GM10248 (cell line): ENCODE data around the gene DCLK1.

Experiments used
- CTCF ChIA-PET: fragments of 300-600 bp; sonication (Branson Sonifier 250); formaldehyde crosslinking; extraction: SDS; loops from one replicate; lab custom pipeline; 2021; ENCODE audit warnings: antibody characterized with exemption; lab: Yijun Ruan, JAX
- POLR2A ChIA-PET: fragments of 350-650 bp; sonication (Branson Sonifier 250); formaldehyde crosslinking; extraction: SDS; loops from one replicate; lab custom pipeline; 2020; ENCODE audit warnings: antibody characterized with exemption; lab: Yijun Ruan, JAX
- DNase-seq: peaks from one replicate; pipeline ENCODE4 v3.0.0; 2012; ENCODE audit errors: extremely low spot score
- TF ChIP-seq, protein P1 (sequence below): IDR thresholded peaks from 2 replicates; pipeline ENCODE4 v1.5.1; 2012; ENCODE audit warnings: mild to moderate bottlenecking, low read depth; ENCODE audit errors: extremely low read depth, missing control alignments, control extremely low read depth

The DCLK1 gene

GRCh38 chr13:35729926-35730627 is 401.1 kb downstream of the DCLK1 start:
- POLR2A ChIA-PET = no interaction called here
- CTCF ChIA-PET = no interaction called here
- DNase-seq = no peak
- TF ChIP-seq, protein P1, sequence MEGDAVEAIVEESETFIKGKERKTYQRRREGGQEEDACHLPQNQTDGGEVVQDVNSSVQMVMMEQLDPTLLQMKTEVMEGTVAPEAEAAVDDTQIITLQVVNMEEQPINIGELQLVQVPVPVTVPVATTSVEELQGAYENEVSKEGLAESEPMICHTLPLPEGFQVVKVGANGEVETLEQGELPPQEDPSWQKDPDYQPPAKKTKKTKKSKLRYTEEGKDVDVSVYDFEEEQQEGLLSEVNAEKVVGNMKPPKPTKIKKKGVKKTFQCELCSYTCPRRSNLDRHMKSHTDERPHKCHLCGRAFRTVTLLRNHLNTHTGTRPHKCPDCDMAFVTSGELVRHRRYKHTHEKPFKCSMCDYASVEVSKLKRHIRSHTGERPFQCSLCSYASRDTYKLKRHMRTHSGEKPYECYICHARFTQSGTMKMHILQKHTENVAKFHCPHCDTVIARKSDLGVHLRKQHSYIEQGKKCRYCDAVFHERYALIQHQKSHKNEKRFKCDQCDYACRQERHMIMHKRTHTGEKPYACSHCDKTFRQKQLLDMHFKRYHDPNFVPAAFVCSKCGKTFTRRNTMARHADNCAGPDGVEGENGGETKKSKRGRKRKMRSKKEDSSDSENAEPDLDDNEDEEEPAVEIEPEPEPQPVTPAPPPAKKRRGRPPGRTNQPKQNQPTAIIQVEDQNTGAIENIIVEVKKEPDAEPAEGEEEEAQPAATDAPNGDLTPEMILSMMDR = no peak

DNA sequence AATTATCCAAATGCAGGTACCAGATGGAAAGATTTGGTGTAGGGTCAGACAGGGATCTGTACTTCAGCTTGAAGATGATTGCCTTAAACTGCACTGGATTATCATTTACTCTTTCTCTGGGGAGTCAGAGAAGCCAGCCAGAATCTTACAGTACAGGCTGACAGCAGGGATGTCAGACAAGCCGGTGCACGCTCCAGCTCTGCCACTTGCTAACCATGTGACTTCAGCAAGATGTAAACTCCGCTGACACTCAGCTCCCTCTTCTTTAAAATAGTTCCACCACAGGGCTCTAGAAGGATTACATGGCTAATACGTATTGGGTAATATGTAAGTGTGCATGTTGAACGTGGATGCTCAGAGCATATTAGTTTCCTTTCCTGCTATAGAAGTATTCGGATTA is 403.3 kb downstream of the DCLK1 start:
- ChIA-PET CTCF (interaction anchor here (1.0 kb wide), 1 partner anchor 11 kb away, joined by 3 read pairs; no protein-coding TSS in a partner anchor), POLR2A (no interaction called here)
- TF ChIP-seq, protein P1 = no peak
- DNase-seq = no peak

DNA sequence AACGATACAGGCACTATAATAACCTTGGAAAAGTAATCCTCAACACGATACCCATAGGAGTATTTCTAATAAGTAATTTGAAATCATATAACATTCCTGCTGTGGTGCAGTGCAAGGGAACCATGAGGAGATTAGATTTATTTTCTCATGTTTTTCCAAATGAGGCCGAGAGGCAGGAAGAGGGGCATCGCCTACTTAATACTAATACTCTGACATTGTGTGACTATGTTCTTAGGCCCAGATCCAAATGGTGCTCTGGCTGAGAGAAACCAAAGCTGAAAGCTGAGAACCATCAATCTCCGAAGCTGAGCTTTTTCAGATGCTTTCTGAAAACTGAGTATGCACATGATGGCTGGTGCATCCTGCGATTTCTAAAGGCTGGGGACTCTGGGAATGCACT is 406.7 kb downstream of the DCLK1 start:
- no peak for DNase-seq
- TF ChIP-seq, protein P1 = no peak
- CTCF ChIA-PET = no interaction called here

DNA sequence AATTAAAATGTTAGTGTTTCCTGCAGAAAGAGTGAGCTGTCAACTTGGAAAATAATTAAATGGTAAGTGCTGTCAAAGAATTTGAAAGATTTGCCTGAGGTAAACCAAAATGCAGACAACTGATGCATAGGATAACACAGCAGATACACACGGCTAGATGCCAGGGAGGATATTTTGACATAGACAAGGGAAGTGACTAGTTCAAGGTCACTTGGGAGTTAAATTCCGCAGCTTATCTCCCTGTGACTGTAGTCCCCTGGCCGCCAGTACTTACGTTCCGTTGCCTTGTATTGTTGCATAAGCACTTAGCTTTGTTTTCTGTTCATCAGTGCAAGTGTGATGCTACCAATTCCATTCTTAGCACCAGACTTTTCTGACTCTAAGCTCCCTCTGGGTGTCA is 407.4 kb downstream of the DCLK1 start:
- CTCF ChIA-PET = no interaction called here
- POLR2A ChIA-PET = no interaction called here
- TF ChIP-seq, protein P1 = no peak
- DNase-seq = no peak

More for the DNA sequence above, 406.7 kb downstream of the DCLK1 start:
- POLR2A ChIA-PET = no interaction called here

GRCh38 chr13:35723053-35723461 is 408.1 kb downstream of the DCLK1 start:
- ChIA-PET POLR2A (no interaction called here), CTCF (interaction anchor here (1.8 kb wide), 1 partner anchor 9 kb away, joined by 7 read pairs; no protein-coding TSS in a partner anchor)
- no peak for DNase-seq
- TF ChIP-seq, protein P1 = no peak

GRCh38 chr13:35722458-35723052 is 408.6 kb downstream of the DCLK1 start:
- CTCF ChIA-PET = interaction anchor here (1.8 kb wide), 1 partner anchor 10 kb away, joined by 7 read pairs; no protein-coding TSS in a partner anchor

More at GRCh38 chr13:35722458-35723052, 408.6 kb downstream of the DCLK1 start:
- no peak for DNase-seq
- POLR2A ChIA-PET = no interaction called here
- TF ChIP-seq, protein P1 = no peak
